Measurements from ENCODE around the gene IFI27L2. TPM values are rescaled to one million over a fixed set of nuclear protein-coding genes. Genes with fewer than 3 reads are reported as not detected.
A peak's percentile ranks its signal among the peaks of the same experiment; 100 is the strongest.

The IFI27L2 gene
- total and polyA plus RNA-seq, 2 of the 8 experiments (the other 6 are each of a cell fraction or from before 2014, with no cell fraction given) = 14.0 to 69.6 TPM

DNA sequence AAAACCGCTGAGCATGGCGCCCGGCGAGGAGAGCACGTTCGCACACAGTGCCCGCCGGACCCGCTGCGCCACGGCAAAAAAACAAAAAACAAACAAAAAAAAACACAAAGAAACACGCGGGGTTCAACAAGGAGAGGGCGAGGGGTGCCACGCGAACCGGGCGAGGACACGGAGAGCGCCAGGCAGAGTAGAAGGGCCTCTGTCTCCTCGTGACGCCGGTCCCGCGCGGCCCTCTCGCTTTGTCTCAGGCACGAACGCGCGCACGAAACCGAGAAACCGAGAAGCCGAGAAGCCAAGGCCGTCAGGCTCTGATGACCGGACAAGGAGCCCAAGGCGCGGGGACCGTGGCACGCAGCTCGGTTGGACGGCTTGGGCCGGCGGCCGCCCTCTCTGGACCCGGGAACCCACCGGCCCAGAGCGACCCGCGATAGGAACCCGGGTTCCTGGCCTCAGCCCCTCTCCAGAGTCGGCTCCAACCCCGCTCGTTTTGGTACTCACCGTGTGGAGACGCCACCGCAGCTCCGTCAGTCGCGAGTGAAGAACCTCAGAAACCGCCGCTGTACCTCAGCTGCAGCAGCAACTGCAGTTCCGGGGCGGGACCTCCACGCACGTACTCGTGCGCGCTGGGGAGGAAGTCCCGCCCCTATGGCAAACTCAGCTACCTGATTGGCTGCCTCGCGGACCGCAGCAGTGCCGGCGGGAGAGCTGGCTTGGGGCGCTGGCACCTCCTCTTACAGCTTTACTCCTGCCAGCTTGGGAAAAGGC, 48.6 kb downstream of the IFI27L2 start, which contains the start of the genes DDX24 and IFI27L1 (continued):
- peak; percentile 68; the same call in 1 of the 2 replicates for TF ChIP-seq PHF8 (conservative IDR thresholded peaks at IDR 0.05; ENCODE audit: low read depth, low read length)
- TF ChIP-seq SIRT6 (IDR thresholded peaks at IDR 0.05; ENCODE audit: low read length) = no peak
- no peak for TF ChIP-seq TEAD4 (IDR thresholded peaks at IDR 0.05; ENCODE audit: low read depth, low read length)
- no peak for TF ChIP-seq SAP30 (IDR thresholded peaks at IDR 0.05; ENCODE audit: insufficient read depth, insufficient replicate concordance, low read length)
- TF ChIP-seq SP2 (IDR thresholded peaks at IDR 0.05; ENCODE audit: low read length) = peak; percentile 56
- TF ChIP-seq TAF7 (optimal IDR thresholded peaks at IDR 0.05; ENCODE audit: borderline replicate concordance, low read depth, low read length) = no peak
- no peak for TF ChIP-seq BCL11A (IDR thresholded peaks at IDR 0.05; ENCODE audit: low read depth in 2 of 2, low read length in 2 of 2)
- TF ChIP-seq, protein P1, sequence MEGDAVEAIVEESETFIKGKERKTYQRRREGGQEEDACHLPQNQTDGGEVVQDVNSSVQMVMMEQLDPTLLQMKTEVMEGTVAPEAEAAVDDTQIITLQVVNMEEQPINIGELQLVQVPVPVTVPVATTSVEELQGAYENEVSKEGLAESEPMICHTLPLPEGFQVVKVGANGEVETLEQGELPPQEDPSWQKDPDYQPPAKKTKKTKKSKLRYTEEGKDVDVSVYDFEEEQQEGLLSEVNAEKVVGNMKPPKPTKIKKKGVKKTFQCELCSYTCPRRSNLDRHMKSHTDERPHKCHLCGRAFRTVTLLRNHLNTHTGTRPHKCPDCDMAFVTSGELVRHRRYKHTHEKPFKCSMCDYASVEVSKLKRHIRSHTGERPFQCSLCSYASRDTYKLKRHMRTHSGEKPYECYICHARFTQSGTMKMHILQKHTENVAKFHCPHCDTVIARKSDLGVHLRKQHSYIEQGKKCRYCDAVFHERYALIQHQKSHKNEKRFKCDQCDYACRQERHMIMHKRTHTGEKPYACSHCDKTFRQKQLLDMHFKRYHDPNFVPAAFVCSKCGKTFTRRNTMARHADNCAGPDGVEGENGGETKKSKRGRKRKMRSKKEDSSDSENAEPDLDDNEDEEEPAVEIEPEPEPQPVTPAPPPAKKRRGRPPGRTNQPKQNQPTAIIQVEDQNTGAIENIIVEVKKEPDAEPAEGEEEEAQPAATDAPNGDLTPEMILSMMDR (IDR thresholded peaks at IDR 0.05; ENCODE audit: control extremely low read depth in 1 of 3, insufficient read depth in 1 of 3, low read depth in 1 of 3, low read length in 3 of 3) = no peak
- TF ChIP-seq POLR2A (IDR thresholded peaks at IDR 0.05; ENCODE audit: control extremely low read depth in 1 of 2, low read depth in 2 of 2, low read length in 2 of 2) = peak in 1 of 2 experiments; percentile 76; a peak in 2 of 3 replicates
- TF ChIP-seq CEBPB (IDR thresholded peaks at IDR 0.05; ENCODE audit: low read depth, low read length) = no peak
- 0 out of 4 replicates have a peak, but pooled peaks of 1 of the 2 experiments have one; percentile 33 for TF ChIP-seq HDAC2 (IDR thresholded peaks at IDR 0.05; ENCODE audit: borderline replicate concordance in 1 of 2, low read depth in 2 of 2, low read length in 2 of 2)
- TF ChIP-seq KDM5A (IDR thresholded peaks at IDR 0.05; ENCODE audit: low read length) = no peak
- TF ChIP-seq, protein P2, sequence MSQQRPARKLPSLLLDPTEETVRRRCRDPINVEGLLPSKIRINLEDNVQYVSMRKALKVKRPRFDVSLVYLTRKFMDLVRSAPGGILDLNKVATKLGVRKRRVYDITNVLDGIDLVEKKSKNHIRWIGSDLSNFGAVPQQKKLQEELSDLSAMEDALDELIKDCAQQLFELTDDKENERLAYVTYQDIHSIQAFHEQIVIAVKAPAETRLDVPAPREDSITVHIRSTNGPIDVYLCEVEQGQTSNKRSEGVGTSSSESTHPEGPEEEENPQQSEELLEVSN (IDR thresholded peaks at IDR 0.05) = peak; percentile 34; the same call in 1 of the 2 replicates
- no peak for TF ChIP-seq RFX5 (IDR thresholded peaks at IDR 0.05; ENCODE audit: borderline replicate concordance, low read depth, low read length)
- TF ChIP-seq NRF1 (IDR thresholded peaks at IDR 0.05; ENCODE audit: low read depth, low read length) = no peak
- TF ChIP-seq YY1 (IDR thresholded peaks at IDR 0.05; ENCODE audit: low read depth, low read length) = 0 out of 2 replicates have a peak, but pooled peaks have one; percentile 40
- no peak for TF ChIP-seq BACH1 (IDR thresholded peaks at IDR 0.05; ENCODE audit: low read length)
